Small intestine (tissue), 7 donors: ENCODE results near the gene MEF2B. TPM values are rescaled to one million over a fixed set of nuclear protein-coding genes. Genes with fewer than 3 reads are reported as not detected.

Experiments
- DNase-seq, 2 donors: peaks; one replicate each; pipeline versions ENCODE4 v3.0.0 to v3.0.0-alpha.2; 2013
- FAIRE-seq: peaks from 2 replicates; lab custom pipeline; 2012; peaks lifted over from hg19 to GRCh38; lab: Jason Lieb, UNC
- H3K27ac ChIP-seq, 3 donors: one replicate each; pipeline ENCODE4 v1.5.1; 2013; ENCODE audit warnings: low read length in 2 of 3, mild to moderate bottlenecking in 2 of 3, control low read depth in 1 of 3, inconsistent platforms in 1 of 3, low read depth in 1 of 3, moderate library complexity in 1 of 3
- H3K27me3 ChIP-seq, 3 donors: one replicate each; pipeline ENCODE4 v1.6.1; 2013; ENCODE audit warnings: low read length in 3 of 3, inconsistent platforms in 1 of 3; ENCODE audit not compliant: control insufficient read depth in 3 of 3, insufficient read depth in 3 of 3
- H3K36me3 ChIP-seq, 3 donors: one replicate each; pipeline ENCODE4 v1.6.1; 2013; ENCODE audit warnings: low read length in 3 of 3, inconsistent platforms in 1 of 3, low read depth in 1 of 3, mild to moderate bottlenecking in 1 of 3, moderate library complexity in 1 of 3; ENCODE audit not compliant: control insufficient read depth in 3 of 3, insufficient read depth in 2 of 3
- H3K4me1 ChIP-seq, 3 donors: one replicate each; pipeline ENCODE4 v1.6.1; 2013; ENCODE audit warnings: low read length in 2 of 3, inconsistent platforms in 1 of 3, low read depth in 1 of 3, mild to moderate bottlenecking in 1 of 3, moderate library complexity in 1 of 3; ENCODE audit not compliant: control insufficient read depth in 3 of 3, insufficient read depth in 2 of 3
- H3K4me3 ChIP-seq, 3 donors: one replicate each; pipeline ENCODE4 v1.5.1; 2013; ENCODE audit warnings: low read length in 3 of 3, control low read depth in 1 of 3, inconsistent platforms in 1 of 3, low read depth in 1 of 3, mild to moderate bottlenecking in 1 of 3, moderate library complexity in 1 of 3
- H3K9me3 ChIP-seq, 2 donors: one replicate each; pipeline ENCODE4 v1.6.1; 2013; ENCODE audit warnings: low read depth in 1 of 2, low read length in 1 of 2; ENCODE audit not compliant: control insufficient read depth in 2 of 2, insufficient read depth in 1 of 2
- WGBS, 3 donors: extraction: QIAGEN DNeasy Blood & Tissue Kit; methylation state at CpG; one replicate each; pipeline ENCODE4 v1.1.7; 2013; 5-methylcytosine and 5-hydroxymethylcytosine counted together
- polyA plus RNA-seq, 4 donors: library from polyadenylated mRNA; stranded (reverse) in 3 of 4; unstranded in 1 of 4; fragments of 200-250 nt in 3 of 4; fragments of 120-200 nt in 1 of 4; gene quantifications; one replicate each; pipeline versions ENCODE4 v1.2.1 to v1.2.3, GENCODE V29; 2013
- donor health status: healthy with polysubstance abuse.
- donor health status: control.
- donor health status: control.
- donor health status: Bipolar disorder and iron deficiency.
- donor health status: healthy.

MEF2B gene
- polyA plus RNA-seq, 4 donors: 0.74 to 3.2 (median 2.0) TPM

DNA sequence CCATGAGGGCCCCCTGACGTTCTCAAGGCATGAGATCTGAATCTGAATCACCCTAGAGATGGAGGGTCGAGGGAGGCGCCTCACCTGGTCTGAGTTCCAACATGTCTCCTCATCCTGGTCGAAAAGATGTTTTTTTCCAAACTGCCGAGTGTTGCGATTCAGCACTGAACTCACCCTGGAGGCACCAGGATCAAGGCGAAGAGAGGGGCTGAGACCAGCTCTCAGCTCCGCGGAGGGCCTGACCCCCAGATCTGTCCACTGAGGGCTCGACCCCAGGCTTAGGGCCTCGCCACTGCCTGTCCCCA is 32.6 kb upstream of the MEF2B start:
- peak overlapping the region in 2 of 3 donors; percentile 75 to 97 for H3K4me3 ChIP-seq
- peaks cover 0 to 11% (median under 1%) of the 10 kb centered on the region in 3 donors for H3K27me3 ChIP-seq
- peaks cover 4 to 40% (median 4%) of the 10 kb centered on the region in 3 donors for H3K36me3 ChIP-seq
- peak overlapping the region; percentile 50 to 79 (median 67) for H3K27ac ChIP-seq
- DNase-seq (no peak), FAIRE-seq (no peak)
- 2 to 13% (median 6%) methylated on average over 11 of the region's 11 CpGs for WGBS, 3 donors
- H3K9me3 ChIP-seq: peaks cover 0 to 2% of the 10 kb centered on the region in 2 donors
- peaks cover 0 to 9% (median 4%) of the 10 kb centered on the region in 3 donors for H3K4me1 ChIP-seq

DNA sequence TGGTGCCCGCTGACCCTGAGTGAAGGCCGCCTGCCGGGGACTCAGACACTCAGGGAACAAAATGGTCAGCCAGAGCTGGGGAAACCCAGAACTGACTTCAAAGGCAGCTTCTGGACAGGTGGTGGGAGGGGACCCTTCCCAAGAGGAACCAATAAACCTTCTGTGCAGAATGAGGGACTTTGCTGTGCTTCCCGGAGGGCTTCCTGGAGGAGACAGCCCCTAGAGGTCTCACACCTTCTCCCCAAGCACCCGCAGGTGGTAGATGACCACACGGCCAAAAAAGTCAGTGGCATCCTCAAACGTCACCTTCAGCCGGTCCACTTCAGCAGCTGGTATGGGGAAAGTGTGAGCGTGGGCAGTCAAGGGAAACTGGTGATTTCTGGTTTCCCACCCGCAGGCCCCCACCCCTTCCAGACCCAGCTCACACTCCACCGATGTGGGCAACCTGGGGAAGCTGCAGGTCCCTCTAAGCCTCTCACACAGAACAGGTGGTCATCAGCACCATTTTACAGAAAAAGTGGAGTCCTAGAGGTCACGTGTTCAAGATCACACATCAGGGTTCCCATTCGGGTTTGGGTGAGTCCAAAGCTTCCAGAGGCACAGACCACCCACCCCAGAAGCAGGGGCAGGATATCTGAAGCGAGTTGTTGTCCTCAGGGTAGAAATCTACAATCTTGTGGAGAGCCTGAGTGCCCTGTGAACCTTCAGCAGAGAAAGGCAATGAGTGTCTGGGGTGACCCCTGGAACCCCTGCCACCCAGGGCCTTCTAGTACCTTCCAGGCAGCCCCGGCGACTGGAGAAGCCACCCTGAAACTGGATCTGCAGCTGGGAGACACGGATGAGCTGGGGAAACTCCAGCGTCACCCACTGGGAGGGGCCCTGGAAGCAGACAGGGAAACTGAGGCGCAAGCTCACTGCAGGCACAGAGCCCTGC is 31.9 kb upstream of the MEF2B start:
- FAIRE-seq: no peak

DNA sequence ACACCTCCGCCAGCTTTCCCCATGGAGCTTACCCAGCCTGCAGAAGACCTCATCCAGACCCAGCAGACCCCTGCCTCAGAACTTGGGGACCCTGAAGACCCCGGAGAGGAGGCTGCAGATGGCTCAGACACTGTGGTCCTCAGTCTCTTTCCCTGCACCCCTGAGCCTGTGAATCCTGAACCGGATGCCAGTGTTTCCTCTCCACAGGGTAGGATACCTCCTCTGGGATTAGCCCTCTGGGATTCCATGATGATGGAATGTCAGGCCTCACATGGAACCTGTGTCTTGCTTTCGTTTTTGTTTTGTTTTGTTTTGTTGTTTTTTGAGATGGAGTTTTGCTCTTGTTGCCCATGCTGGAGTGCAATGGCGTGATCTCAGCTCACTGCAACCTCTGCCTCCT is 23.9 kb upstream of the MEF2B start:
- Histone ChIP-seq H3K4me3 (no peak overlapping the region), H3K27me3 (no peaks in the 10 kb centered on the region), H3K36me3 (peaks cover 2 to 31% (median 2%) of the 10 kb centered on the region in 3 donors), H3K27ac (peak overlapping the region in 1 of 3 donors; percentile 31), H3K4me1 (peaks cover 3 to 9% (median 4%) of the 10 kb centered on the region in 3 donors), H3K9me3 (no peaks in the 10 kb centered on the region)
- 72 to 79% (median 77%) methylated on average over 5 of the region's 5 CpGs for WGBS, 3 donors
- FAIRE-seq (no peak), DNase-seq (no peak)

More for the DNA sequence above, 31.9 kb upstream of the MEF2B start:
- H3K36me3 ChIP-seq: peaks cover 4 to 47% (median 6%) of the 10 kb centered on the region in 3 donors
- no peaks in the 10 kb centered on the region for H3K9me3 ChIP-seq
- WGBS, 3 donors: 65 to 75% (median 71%) methylated on average over 19 of the region's 19 CpGs
- H3K4me1 ChIP-seq: peaks cover 0 to 9% (median 4%) of the 10 kb centered on the region in 3 donors
- peaks cover 0 to 11% (median 0%) of the 10 kb centered on the region in 3 donors for H3K27me3 ChIP-seq
- no peak overlapping the region for H3K27ac ChIP-seq
- no peak for DNase-seq
- H3K4me3 ChIP-seq: peak overlapping the region in 2 of 3 donors; percentile 75 to 97

DNA sequence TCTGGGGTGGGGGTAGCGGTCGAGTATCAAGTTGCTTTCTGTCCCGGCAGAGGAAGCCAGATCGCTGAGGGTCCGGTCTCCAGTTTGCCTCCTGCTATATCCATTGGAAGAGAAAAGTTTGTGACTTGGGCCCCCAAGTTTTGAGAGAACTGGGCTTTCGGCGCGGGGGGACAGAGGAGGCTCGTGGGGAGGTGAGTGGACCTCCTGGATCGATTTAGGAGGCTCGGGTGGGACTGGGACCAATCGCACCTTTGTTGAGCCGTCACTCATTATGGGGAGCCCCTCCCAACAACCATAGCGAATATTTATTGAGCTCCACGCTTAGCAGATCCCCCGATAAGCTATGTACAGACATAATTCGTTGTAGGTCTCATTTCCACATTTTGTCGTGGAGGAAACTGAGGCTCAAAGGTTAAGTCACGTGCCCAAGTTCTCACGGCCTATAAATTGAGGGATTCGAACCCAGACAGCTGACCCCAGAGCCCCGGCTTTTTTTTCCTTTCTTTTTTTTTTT is 22.9 kb upstream of the MEF2B start:
- DNase-seq: peak in 1 of 2 donors; percentile 25
- Histone ChIP-seq H3K27ac (peak overlapping the region; percentile 44 to 72 (median 60)), H3K27me3 (no peaks in the 10 kb centered on the region), H3K9me3 (no peaks in the 10 kb centered on the region), H3K4me3 (peak overlapping the region; percentile 73 to 79 (median 74)), H3K36me3 (peaks cover 0 to 26% (median 2%) of the 10 kb centered on the region in 3 donors), H3K4me1 (peaks cover 3 to 9% (median 4%) of the 10 kb centered on the region in 3 donors)
- 0 to 1% (median 0%) methylated on average over 21 to 22 of the region's 22 CpGs for WGBS, 3 donors
- no peak for FAIRE-seq

DNA sequence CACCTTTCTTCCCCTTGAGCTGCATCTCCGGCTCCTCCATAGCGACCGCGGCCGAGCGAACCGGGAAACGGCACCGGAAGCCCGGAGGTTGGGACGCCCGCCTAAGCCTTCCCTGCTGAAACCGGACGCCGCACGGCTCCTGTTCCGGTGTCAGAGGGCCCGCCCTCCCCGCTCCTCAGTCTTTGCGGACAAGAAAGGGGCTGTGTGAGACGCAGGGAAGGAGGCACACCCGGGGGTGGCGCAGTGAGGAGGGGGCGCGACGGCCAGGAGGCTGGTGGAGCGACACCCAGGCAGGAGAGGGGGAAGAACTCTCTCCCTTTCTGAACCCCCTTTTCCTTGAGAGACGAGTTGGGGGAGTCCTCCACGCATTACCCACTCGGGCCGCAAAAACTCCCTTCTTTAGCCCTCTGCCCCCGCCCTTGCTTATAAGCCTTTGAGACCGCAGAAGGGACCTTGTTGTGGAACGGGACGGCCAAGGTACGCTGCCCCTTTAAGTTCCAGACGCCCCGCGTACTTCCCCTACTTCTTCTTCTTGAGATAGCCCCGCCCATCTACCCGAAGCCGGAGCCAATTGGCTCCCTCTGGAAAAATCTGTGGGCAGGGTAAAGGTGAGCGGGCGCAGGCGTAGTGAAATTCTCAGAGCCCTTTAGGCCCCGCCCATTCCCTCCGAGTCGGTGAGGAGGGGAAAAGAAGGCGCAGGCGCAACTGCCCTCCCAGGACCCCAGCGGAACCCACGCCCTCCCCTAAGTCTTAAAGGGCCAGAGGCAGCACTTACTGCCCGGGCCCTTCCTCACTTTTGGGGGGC is 22.2 kb upstream of the MEF2B start, which contains the start of the genes BORCS8 and RFXANK:
BORCS8 (minus strand) TSS at position 75 of the 805 bp plus-strand sequence; CDS start at position 40, 35 bp downstream.
RFXANK (plus strand) TSS at position 181 of the 805 bp plus-strand sequence. CDS start 1,689 bp downstream, outside the sequence.
- Histone ChIP-seq H3K36me3 (peaks cover 0 to 19% (median 0%) of the 10 kb centered on the region in 3 donors), H3K27me3 (no peaks in the 10 kb centered on the region), H3K27ac (peak within 1 kb of the TSS; percentile 98 to 100 (median 99)), H3K9me3 (no peaks in the 10 kb centered on the region), H3K4me1 (peaks cover 3 to 9% (median 4%) of the 10 kb centered on the region in 3 donors), H3K4me3 (peak within 1 kb of the TSS; percentile 79 to 94 (median 89))
- DNase-seq (peak; percentile 100), FAIRE-seq (no peak)
- WGBS, 3 donors: 0 to 1% (median 1%) methylated on average over 35 to 53 of the region's 53 CpGs

- DNase-seq (no peak), FAIRE-seq (no peak)
- H3K4me3 ChIP-seq: peak overlapping the region; percentile 79 to 94 (median 89)
- WGBS, 3 donors: 0 to 1% (median 1%) methylated on average over 15 to 17 of the region's 17 CpGs
- peaks cover 0 to 17% (median 3%) of the 10 kb centered on the region in 3 donors for H3K36me3 ChIP-seq
- peak overlapping the region; percentile 98 to 100 (median 99) for H3K27ac ChIP-seq
- no peaks in the 10 kb centered on the region for H3K9me3 ChIP-seq
- H3K27me3 ChIP-seq: no peaks in the 10 kb centered on the region
- H3K4me1 ChIP-seq: peaks cover 3 to 9% (median 4%) of the 10 kb centered on the region in 3 donors
These were observed 21.7 kb upstream of the MEF2B start for GRCh38 chr19:19191768-19192077.

GRCh38 chr19:19186742-19187141 is 16.7 kb upstream of the MEF2B start:
- no peak overlapping the region for H3K4me3 ChIP-seq
- DNase-seq (no peak), FAIRE-seq (no peak)
- peaks cover 0 to 6% (median 4%) of the 10 kb centered on the region in 3 donors for H3K4me1 ChIP-seq
- no peaks in the 10 kb centered on the region for H3K27me3 ChIP-seq
- H3K9me3 ChIP-seq: no peaks in the 10 kb centered on the region
- WGBS, 3 donors: 95 to 97% (median 95%) methylated on average over 14 of the region's 14 CpGs
- H3K27ac ChIP-seq: no peak overlapping the region
- H3K36me3 ChIP-seq: peaks cover 4 to 39% (median 9%) of the 10 kb centered on the region in 3 donors
